ENCODE results near the gene TMCC1. TPM values are rescaled to one million over a fixed set of nuclear protein-coding genes. Genes with fewer than 3 reads are reported as not detected.
"Not testable (repeated sequence)": the region's sequence is repeated elsewhere in the genome, so short reads cannot be mapped to it uniquely, and the experiment has no call there.

Gene TMCC1
- total RNA-seq, 2 donors from 2014 or later: 41.0 to 51.1 TPM

DNA sequence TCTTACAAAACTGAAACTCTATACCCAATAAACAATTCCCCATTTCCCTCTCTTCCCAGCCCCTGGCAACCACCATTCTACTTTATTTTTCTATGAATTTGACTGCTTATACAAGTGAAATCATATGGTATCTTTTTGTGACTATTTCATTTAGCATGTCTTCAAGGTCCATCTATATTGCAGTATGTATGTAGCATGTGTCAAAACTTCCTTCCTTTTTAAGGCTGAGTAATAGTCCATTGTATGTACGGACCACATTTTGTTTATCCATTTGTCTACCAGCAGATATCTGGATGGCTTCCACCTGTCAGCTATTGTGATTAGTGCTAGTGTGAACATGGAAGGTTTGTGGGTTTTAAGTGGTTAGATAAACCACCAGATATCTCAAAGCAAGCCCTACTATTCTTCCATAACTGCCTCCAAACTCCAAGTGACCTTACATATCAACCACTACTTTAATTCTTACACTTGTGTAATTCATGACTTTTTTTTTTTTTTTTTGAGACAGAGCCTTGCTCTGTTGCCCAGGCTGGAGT is 134.7 kb downstream of the TMCC1 start:
- peaks cover 27% of the 10 kb centered on the region for H3K36me3 Mint-ChIP-seq (ENCODE audit: low read depth)
- no peaks in the 10 kb centered on the region for H3K4me1 ChIP-seq (ENCODE audit: control insufficient read depth, insufficient read depth, low read length)
- H3K27me3 ChIP-seq (ENCODE audit: control insufficient read depth, insufficient read depth, low read length, poor library complexity, severe bottlenecking): no peaks in the 10 kb centered on the region
- no peaks in the 10 kb centered on the region for H3K9me3 ChIP-seq (ENCODE audit: control insufficient read depth, low read length)
- peaks cover 4% of the 10 kb centered on the region for H3K4me1 Mint-ChIP-seq
- H3K27me3 Mint-ChIP-seq (ENCODE audit: insufficient read depth): no peaks in the 10 kb centered on the region
- H3K9ac ChIP-seq (ENCODE audit: extremely low read depth, low read length, poor library complexity, severe bottlenecking): no peak overlapping the region
- 95% methylated on average over 1 of the region's 1 CpG; no CpG with 5 or more reads in 1 of the 2 experiments for WGBS, 2 experiments (ENCODE audit: insufficient coverage in 1 of 2, insufficient read length in 1 of 2)
- no peak overlapping the region for H3K4me3 Mint-ChIP-seq
- no peak overlapping the region for H3K4me3 ChIP-seq (ENCODE audit: low read length)
- H3K9me3 Mint-ChIP-seq: peaks cover 1% of the 10 kb centered on the region
- DNase-seq: no peak
- no peak overlapping the region for H3K27ac ChIP-seq (ENCODE audit: low read depth, low read length)
- peaks cover 4% of the 10 kb centered on the region for H3K36me3 ChIP-seq (ENCODE audit: control insufficient read depth, insufficient read depth, low read length)
- H3K27ac Mint-ChIP-seq: no peak overlapping the region
- TF ChIP-seq, protein P1, sequence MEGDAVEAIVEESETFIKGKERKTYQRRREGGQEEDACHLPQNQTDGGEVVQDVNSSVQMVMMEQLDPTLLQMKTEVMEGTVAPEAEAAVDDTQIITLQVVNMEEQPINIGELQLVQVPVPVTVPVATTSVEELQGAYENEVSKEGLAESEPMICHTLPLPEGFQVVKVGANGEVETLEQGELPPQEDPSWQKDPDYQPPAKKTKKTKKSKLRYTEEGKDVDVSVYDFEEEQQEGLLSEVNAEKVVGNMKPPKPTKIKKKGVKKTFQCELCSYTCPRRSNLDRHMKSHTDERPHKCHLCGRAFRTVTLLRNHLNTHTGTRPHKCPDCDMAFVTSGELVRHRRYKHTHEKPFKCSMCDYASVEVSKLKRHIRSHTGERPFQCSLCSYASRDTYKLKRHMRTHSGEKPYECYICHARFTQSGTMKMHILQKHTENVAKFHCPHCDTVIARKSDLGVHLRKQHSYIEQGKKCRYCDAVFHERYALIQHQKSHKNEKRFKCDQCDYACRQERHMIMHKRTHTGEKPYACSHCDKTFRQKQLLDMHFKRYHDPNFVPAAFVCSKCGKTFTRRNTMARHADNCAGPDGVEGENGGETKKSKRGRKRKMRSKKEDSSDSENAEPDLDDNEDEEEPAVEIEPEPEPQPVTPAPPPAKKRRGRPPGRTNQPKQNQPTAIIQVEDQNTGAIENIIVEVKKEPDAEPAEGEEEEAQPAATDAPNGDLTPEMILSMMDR (conservative IDR thresholded peaks at IDR 0.05): no peak

DNA sequence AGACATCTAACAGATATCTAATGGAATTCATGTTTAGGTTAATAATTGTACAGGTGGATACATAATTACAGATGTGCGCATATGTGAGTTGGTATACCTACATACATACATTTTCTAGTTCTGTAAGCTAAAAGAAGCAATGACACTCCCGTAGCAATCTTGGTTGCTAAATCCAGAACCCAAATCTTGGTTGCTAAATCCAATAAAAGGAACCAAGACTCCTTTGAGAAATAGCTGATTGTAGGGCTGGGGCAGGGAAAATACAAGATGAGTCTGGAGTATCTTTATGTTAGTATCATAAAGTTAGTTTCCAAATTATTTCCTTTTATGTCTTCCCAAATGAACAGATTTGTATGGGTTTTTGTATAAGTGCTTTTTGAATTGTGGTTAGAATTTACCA is 135.2 kb downstream of the TMCC1 start:
- peaks cover 30% of the 10 kb centered on the region for H3K36me3 Mint-ChIP-seq (ENCODE audit: low read depth)
- Histone ChIP-seq H3K4me3 (ENCODE audit: low read length) (no peak overlapping the region), H3K27ac (ENCODE audit: low read depth, low read length) (no peak overlapping the region), H3K9ac (ENCODE audit: extremely low read depth, low read length, poor library complexity, severe bottlenecking) (no peak overlapping the region), H3K9me3 (ENCODE audit: control insufficient read depth, low read length) (peaks cover 4% of the 10 kb centered on the region), H3K27me3 (ENCODE audit: control insufficient read depth, insufficient read depth, low read length, poor library complexity, severe bottlenecking) (no peaks in the 10 kb centered on the region), H3K36me3 (ENCODE audit: control insufficient read depth, insufficient read depth, low read length) (peaks cover 4% of the 10 kb centered on the region), H3K4me1 (ENCODE audit: control insufficient read depth, insufficient read depth, low read length) (no peaks in the 10 kb centered on the region)
- WGBS, 2 experiments (ENCODE audit: insufficient coverage in 1 of 2, insufficient read length in 1 of 2): 95 to 100% methylated on average over 1 to 2 of the region's 2 CpGs
- no peak overlapping the region for H3K4me3 Mint-ChIP-seq
- DNase-seq: no peak
- peaks cover 4% of the 10 kb centered on the region for H3K4me1 Mint-ChIP-seq
- H3K27ac Mint-ChIP-seq: no peak overlapping the region
- TF ChIP-seq, protein P1 (conservative IDR thresholded peaks at IDR 0.05): no peak
- H3K27me3 Mint-ChIP-seq (ENCODE audit: insufficient read depth): no peaks in the 10 kb centered on the region
- H3K9me3 Mint-ChIP-seq: peaks cover 1% of the 10 kb centered on the region

DNA sequence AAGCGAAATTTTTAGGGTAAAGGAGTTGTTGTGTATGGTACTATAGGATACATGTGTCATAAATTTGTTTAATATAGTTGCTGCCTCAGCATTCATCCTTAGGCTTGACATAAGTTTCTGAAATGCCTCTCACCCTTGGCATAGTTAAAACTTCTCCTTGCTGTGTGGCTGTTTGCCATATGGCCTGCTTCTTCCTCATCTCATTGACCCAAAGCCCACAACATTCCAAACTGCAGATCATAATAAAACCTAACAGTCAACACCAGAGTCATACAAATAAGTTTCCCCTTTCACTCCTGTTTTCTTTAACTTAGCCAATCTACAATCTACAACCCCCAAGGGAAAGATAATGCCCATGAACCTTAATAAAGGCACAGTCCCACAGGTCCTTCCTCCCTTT is 136.6 kb downstream of the TMCC1 start:
- H3K27ac ChIP-seq (ENCODE audit: low read depth, low read length): no peak overlapping the region
- no peak overlapping the region for H3K4me3 ChIP-seq (ENCODE audit: low read length)
- Mint-ChIP-seq H3K27me3 (ENCODE audit: insufficient read depth) (no peaks in the 10 kb centered on the region), H3K27ac (no peak overlapping the region), H3K9me3 (peaks cover 9% of the 10 kb centered on the region), H3K4me3 (no peak overlapping the region), H3K36me3 (ENCODE audit: low read depth) (peaks cover 36% of the 10 kb centered on the region), H3K4me1 (peaks cover 4% of the 10 kb centered on the region)
- no peaks in the 10 kb centered on the region for H3K4me1 ChIP-seq (ENCODE audit: control insufficient read depth, insufficient read depth, low read length)
- 88 to 100% methylated on average over 1 of the region's 1 CpG for WGBS, 2 experiments (ENCODE audit: insufficient coverage in 1 of 2, insufficient read length in 1 of 2)
- TF ChIP-seq, protein P1 (conservative IDR thresholded peaks at IDR 0.05): no peak
- no peaks in the 10 kb centered on the region for H3K27me3 ChIP-seq (ENCODE audit: control insufficient read depth, insufficient read depth, low read length, poor library complexity, severe bottlenecking)
- H3K9me3 ChIP-seq (ENCODE audit: control insufficient read depth, low read length): peaks cover 12% of the 10 kb centered on the region
- H3K9ac ChIP-seq (ENCODE audit: extremely low read depth, low read length, poor library complexity, severe bottlenecking): no peak overlapping the region
- DNase-seq: no peak
- H3K36me3 ChIP-seq (ENCODE audit: control insufficient read depth, insufficient read depth, low read length): peaks cover 4% of the 10 kb centered on the region

DNA sequence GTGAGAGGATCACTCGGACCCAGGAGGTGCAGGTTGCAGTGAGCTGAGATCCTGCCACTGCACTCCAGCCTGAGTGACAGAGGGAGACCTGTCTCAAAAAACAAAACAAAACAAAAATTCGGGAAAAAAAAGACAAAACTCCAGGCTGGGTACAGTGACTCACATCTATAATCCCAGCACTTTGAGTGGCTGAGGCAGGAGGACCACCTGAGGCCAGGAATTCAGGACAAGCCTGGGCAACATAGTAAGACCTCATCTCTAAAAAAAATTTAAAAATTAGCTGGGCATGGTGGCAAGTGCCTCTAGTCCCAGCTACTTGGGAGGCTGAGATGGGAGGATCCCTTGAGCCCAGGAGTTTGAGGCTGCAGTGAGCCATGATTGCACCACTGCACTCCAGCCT is 142.4 kb downstream of the TMCC1 start:
- H3K4me1 ChIP-seq (ENCODE audit: control insufficient read depth, insufficient read depth, low read length); H3K4me3 ChIP-seq (ENCODE audit: low read length); H3K27ac Mint-ChIP-seq; H3K36me3 ChIP-seq (ENCODE audit: control insufficient read depth, insufficient read depth, low read length); H3K9me3 Mint-ChIP-seq; H3K27ac ChIP-seq (ENCODE audit: low read depth, low read length); H3K4me3 Mint-ChIP-seq; H3K27me3 Mint-ChIP-seq (ENCODE audit: insufficient read depth); H3K4me1 Mint-ChIP-seq; H3K27me3 ChIP-seq (ENCODE audit: control insufficient read depth, insufficient read depth, low read length, poor library complexity, severe bottlenecking); DNase-seq; H3K9ac ChIP-seq (ENCODE audit: extremely low read depth, low read length, poor library complexity, severe bottlenecking): not testable (repeated sequence)
- H3K9me3 ChIP-seq (ENCODE audit: control insufficient read depth, low read length): peaks cover 12% of the 10 kb centered on the region
- H3K36me3 Mint-ChIP-seq (ENCODE audit: low read depth): peaks cover 15% of the 10 kb centered on the region
- 79 to 94% methylated on average over 2 of the region's 2 CpGs for WGBS, 2 experiments (ENCODE audit: insufficient coverage in 1 of 2, insufficient read length in 1 of 2)

Measured in endodermal cell (in vitro differentiated cells).